DMS53 treated with DMSO at 0.1 percent for 48 hours (cell line): ENCODE measurements around the gene VPS4A.
"Not testable (repeated sequence)": the region's sequence is repeated elsewhere in the genome, so short reads cannot be mapped to it uniquely, and the experiment has no call there.

ENCODE experiments used
- DNase-seq: peaks from one replicate; lab custom pipeline; 2025; ENCODE audit not compliant: unreplicated experiment; lab: John Stamatoyannopoulos, UW

VPS4A gene

DNA sequence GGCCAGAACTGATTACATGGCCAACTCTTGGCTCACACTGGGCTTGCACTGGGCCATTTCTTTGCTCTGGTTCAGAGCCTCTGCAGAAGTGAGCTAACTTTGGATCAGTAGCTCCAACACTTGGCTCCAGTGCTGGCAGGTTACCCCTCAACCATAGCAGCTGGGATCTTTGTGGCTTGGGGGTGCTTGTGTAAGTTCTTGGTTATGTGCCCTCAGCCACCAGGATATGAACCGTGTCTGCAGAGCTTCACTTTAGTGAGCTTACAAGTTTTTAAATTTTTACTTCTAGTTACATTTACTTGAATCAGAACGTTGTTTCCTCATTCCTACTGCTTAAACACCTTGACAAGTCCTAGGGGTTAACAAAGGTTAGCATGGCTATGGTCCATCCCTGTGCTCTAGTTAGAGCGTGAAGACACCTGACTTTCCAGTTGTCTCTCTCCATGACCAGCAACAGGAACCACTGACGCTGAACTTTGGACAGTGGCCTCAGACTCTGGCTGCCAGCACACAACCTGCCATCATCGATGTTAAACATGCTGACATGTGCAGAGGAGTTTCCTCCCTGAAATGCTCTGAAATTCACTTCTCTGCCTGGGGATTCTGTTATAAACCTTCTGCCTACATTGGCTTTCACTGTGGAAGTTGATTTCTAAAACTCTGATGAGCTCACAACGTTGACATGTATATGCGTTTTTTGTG is 15.2 kb downstream of the VPS4A start:
- no peak for DNase-seq

DNA sequence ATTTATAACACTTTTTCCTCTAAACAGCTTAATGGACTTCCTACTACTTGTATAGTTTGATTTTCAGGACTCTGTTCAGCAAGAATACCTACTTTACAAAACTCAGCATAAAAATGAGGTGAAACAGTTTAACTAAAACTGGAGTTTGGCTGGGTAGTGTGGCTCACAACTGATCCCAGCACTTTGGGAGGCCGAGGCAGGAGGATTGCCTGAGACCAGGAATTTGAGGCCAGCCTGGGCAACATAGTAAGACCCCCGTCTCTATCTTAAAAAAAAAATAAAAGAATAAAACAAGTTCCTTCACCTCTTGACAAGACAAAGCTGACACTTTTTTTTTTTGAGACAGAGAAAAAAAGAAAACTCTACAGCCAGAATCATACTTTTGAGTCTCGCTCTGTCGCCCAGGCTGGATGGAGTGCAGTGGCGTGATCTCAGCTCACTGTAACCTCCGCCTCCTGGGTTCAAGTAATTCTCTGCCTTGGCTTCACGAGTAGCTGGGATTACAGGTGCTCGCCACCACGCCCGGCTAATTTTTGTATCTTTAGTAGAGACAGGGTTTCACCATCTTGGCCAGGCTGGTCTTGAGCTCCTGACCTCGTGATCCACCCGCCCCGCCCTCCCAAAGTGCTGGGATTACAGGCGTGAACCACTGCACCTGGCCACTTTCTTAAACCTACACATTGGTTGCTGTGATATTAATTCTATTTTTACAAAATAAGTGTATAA is 16.6 kb downstream of the VPS4A start:
- DNase-seq = no peak

- DNase-seq = no peak
Observed at GRCh38 chr16:69328854-69329316, 17.7 kb downstream of the VPS4A start.

GRCh38 chr16:69329369-69330285 is 18.5 kb downstream of the VPS4A start:
- DNase-seq = no peak

DNA sequence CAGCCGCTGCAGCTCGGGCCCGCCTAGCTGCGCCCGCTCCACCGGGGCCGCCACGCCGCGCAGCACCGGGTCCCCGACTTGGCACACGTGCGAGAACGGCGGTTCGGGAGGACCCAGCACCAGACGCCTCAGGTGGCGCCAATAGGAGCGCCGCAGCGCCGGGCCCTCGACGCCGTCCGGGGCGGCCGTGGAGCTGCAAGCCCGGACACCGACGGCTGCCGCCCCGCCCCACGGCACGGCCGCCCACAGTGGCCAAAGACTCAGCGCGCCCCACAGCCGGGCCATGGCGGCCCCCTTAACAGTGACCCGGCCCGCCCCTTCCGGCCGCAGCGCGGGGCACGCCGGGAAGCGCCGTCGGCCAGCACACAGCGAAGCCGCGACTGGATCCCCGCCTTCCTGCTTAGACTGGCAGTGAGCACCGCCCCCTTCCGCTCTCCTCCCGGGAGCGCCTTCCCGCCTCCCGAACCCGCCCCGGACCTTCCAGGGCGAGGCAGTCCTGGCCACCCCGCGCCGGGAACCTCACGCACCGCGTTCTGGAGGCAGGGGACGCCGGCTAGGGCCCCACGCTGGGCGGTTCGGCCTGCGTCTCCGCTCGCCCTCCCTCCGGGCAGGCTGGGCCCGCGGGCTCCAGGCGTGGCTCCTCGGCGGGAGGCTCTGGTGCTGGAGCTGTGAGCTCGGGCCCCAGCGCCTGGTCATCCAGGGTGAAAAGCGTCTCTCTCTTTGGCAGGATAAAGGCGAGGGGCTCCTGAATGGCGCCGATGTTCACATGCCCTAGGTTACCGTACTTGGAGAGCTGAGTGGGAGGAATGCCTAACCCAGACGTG is 19.3 kb downstream of the VPS4A start, which contains the start of gene PDF:
Gene PDF (minus strand): TSS at position 303 of the 824 bp plus-strand sequence. CDS start 18 bp downstream, at position 285.
- DNase-seq = peak; percentile 75

- no peak for DNase-seq
Observed at GRCh38 chr16:69334696-69335095, 23.5 kb downstream of the VPS4A start.

- DNase-seq = no peak
Observed at GRCh38 chr16:69338557-69339288, 27.6 kb downstream of the VPS4A start.

DNA sequence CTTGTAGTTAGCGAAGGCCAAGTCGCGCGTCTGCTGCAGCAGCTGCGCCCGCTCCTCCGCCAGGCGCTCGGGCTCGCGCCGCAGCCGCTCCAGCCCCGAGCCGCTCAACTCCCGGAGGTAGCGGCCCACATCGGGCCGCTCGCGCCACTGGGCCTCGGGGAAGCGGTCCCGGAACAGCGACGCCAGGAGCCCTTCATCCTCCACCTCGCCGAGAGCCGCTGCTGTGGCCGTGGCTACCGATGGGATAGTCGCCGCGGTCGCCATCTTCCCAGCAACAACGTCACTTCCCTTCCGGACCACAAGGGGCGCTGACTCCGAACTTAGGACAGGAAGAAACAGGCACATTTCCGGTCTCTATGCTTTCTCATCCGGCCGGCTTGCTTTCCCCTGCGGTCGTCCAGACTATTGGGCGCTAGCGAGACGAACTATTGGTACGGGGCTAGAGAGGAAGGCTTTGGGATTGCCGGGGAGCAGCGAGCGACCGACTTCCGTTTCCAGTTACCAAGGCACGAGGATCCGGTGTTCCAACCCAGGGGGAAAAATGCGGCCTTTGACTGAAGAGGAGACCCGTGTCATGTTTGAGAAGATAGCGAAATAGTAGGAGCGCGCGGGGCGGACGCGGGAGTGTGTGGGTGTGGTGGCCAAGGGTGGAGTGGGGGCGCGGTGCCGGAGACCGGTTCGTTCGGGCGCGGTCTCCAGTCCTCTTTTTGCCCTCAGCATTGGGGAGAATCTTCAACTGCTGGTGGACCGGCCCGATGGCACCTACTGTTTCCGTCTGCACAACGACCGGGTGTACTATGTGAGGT is 28.3 kb downstream of the VPS4A start, which contains the start of the genes COG8 and NIP7:
Gene COG8 (minus strand): TSS at position 276 of the 806 bp plus-strand sequence. CDS start 12 bp downstream, at position 264.
Gene NIP7 (plus strand): TSS at position 484 of the 806 bp plus-strand sequence. CDS start 58 bp downstream, at position 542.
- DNase-seq = peak; percentile 92

- no peak for DNase-seq
Observed at GRCh38 chr16:69340095-69340644, 29.0 kb downstream of the VPS4A start.

DNA sequence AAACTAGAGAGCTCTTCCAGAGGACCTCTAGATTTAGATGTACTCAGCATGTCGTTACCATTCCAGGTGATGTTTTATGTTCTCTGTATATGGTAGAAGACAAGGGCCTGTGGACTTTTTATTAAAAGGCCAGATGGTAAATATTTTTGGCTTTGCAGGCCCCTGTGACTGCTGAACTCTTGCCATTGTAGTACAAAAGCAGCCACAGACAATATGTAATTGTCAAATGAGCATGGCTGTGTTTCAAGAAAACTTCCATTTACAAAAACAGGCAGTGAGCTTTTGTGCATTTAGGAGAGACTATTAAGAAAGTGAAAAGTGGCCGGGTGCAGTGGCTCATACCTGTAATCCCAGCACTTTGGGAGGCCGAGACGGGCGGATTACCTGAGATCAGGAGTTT is 33.0 kb downstream of the VPS4A start:
- no peak for DNase-seq

- no peak for DNase-seq
Observed at GRCh38 chr16:69345923-69346322, 34.8 kb downstream of the VPS4A start.

GRCh38 chr16:69346683-69347082 is 35.5 kb downstream of the VPS4A start:
- no peak for DNase-seq

DNA sequence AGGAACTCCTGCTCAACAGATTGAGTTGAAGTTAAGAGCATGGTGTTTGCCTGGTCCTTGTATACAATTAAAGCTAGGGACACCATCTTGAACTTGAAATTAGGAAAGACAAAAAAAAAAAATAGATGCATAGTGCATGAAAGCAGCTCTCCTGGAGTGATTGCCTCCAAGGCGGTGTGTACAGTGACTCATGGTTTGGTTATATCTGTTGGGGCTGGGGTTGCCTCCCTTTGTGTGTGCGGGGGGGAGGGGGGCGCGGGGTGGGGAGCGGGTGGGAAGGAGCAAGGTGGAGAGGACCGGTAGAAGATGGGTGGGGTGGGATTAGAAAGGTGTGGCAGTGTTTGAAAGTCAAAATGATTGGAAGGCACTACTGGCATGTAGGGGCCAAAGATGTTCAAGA is 37.1 kb downstream of the VPS4A start:
- DNase-seq = no peak

DNA sequence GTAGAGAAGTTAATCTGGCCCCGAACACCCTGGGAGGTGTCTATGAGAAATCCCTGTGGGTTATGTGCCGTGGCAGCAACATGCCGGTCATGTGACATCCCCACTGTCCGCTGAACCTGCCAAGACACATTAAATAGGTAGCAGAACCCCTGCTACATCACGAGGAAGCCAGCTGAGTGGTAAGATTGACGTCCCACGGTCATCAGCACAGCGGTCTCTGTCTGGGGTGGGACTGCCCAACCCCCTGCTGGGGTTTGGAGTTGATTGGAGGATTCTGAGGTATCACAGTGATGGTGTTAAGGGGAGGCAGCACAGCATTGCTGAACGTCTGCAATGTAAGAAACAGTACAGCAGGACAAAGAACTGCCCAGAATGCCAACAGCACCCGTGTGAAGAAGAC is 38.4 kb downstream of the VPS4A start:
- no peak for DNase-seq

DNA sequence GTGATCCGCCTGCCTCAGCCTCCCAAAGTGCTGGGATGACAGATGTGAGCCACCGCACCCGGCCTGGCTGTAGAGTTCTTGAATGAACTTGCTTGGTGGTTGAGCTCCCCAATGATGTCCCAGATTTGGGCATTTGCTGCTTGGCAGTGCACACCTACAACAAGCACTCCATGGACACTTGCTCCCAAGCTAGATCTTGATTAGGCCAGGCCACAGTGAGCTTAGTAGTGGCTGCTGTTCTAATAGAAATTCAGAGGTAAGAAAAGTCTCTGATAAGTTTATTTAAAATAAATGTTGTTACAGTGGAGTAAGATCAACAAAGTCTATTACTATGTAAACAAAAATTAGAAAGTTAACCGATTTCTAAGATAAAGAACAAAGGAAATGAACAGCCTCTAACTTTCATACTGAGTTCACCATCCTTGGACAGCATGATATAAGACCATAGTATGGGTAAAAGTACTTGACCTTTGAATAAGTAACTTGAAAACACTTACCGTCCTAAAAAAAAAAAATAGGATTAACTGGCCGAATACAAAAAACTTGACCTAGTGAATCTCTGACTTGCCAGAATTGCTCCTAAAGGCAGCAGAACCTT is 39.5 kb downstream of the VPS4A start:
- no peak for DNase-seq

GRCh38 chr16:69351309-69352027 is 40.3 kb downstream of the VPS4A start, which contains the start of gene TMED6:
Gene TMED6, minus strand, starts transcription at chr16:69351786. Its CDS starts 33 bp downstream, at chr16:69351753.
- peak; percentile 77 for DNase-seq

DNA sequence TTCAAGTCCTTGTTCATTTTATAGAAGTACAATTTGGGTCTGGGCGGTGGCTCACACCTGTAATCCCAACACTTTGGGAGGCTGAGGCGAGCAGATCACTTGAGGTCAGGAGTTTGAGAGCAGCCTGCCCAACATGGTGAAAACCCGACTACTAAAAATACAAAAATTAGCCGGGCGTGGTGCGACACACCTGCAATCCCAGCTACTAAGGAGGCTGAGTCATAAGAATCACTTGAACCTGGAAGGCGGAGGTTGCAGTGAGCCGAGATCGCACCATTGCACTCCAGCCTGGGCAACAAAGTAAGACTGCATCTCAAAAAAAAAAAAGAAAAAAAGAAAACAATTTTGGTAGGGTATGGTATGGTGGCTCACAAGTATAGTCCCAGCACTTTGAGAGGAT is 48.9 kb downstream of the VPS4A start:
- DNase-seq = not testable (repeated sequence)
